ENCODE data around the gene ARL17A.
"Not testable (repeated sequence)": the region's sequence is repeated elsewhere in the genome, so short reads cannot be mapped to it uniquely, and the experiment has no call there.

The ARL17A gene

DNA sequence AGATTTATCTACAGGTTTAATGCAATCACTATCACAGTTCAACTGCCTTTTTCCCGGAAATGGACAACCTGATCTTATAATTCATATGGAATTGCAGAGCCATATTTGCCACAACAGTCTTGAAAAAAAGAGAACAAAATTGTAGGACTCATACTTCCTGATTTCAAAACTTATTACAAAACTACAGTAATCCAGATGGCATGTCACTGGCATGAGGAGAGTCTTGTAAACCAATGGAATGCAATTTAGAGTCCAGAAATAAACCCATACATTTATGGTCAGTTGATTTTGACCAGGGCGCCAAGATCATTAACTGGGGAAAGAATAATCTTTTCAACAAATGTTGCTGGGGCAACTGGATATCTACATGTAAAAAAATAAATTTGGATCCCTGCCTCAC lies 31.8 kb upstream of the ARL17A start:
- not testable (repeated sequence) for H3K23ac ChIP-seq (ENCODE audit: low read depth, low read length, poor library complexity); H3K79me1 ChIP-seq (ENCODE audit: low read depth, low read length); H3K18ac ChIP-seq (ENCODE audit: low read length); H4K8ac ChIP-seq (ENCODE audit: low read depth, low read length); H4K91ac ChIP-seq (ENCODE audit: low read depth, low read length, poor library complexity); H3K4me3 ChIP-seq (ENCODE audit: low read length in 2 of 2); H2AK5ac ChIP-seq (ENCODE audit: low read depth, low read length); H3K27me3 ChIP-seq (ENCODE audit: control insufficient read depth in 3 of 3, insufficient read depth in 3 of 3, low read depth in 1 of 3, low read length in 3 of 3); H3K4ac ChIP-seq (ENCODE audit: low read length); H2BK15ac ChIP-seq (ENCODE audit: low read length); H2BK120ac ChIP-seq (ENCODE audit: low read depth, low read length); H3K9me3 ChIP-seq (replicated peaks in 1 of 2; ENCODE audit: control insufficient read depth in 2 of 2, insufficient read depth in 1 of 2, low read depth in 1 of 2, low read length in 2 of 2); H3K36me3 ChIP-seq (replicated peaks in 1 of 2; ENCODE audit: control insufficient read depth in 2 of 2, insufficient read depth in 2 of 2, low read length in 2 of 2); H2BK5ac ChIP-seq (ENCODE audit: low read length); H3K14ac ChIP-seq (ENCODE audit: low read length); DNase-seq (ENCODE audit: low spot score); H3K9ac ChIP-seq (ENCODE audit: low read depth, low read length, poor library complexity); H3K27ac ChIP-seq (replicated peaks; ENCODE audit: low read length); H3K4me2 ChIP-seq (ENCODE audit: insufficient read depth, low read length, poor library complexity, severe bottlenecking); H2BK12ac ChIP-seq (ENCODE audit: low read length); H3K4me1 ChIP-seq (ENCODE audit: control insufficient read depth in 2 of 2, insufficient read depth in 1 of 2, low read depth in 1 of 2, low read length in 2 of 2); H2AFZ ChIP-seq (ENCODE audit: low read length)
- WGBS, 2 donors (ENCODE audit: extremely low coverage in 2 of 2, insufficient read length in 2 of 2, insufficient replicate concordance in 1 of 2), result no CpG with 5 or more reads among the region's 2 CpGs

DNA sequence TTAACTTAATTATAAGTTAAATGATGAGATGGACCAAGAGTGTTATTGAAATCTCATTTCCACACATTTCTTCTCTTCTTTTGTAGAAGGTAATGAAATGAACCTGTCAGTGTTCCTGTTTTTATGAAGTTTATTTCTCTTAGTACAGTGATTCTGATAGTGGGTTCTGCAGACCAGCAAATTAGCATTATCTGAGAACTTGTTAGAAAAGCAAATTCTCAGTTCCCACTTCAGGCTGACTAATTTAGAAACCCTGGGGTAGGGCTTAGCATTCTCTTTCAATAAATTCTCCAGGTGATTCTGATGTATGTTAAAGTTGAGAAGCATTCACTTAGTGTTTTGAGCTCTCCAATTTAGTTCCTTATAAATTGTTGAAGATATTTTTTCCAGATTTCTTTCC lies 23.6 kb upstream of the ARL17A start:
- not testable (repeated sequence) for H3K4ac ChIP-seq (ENCODE audit: low read length); DNase-seq (ENCODE audit: low spot score); H2BK12ac ChIP-seq (ENCODE audit: low read length)

GRCh38 chr17:46600767-46601166 lies 21.3 kb upstream of the ARL17A start:
- not testable (repeated sequence) for H2AK5ac ChIP-seq (ENCODE audit: low read depth, low read length); H3K27ac ChIP-seq (replicated peaks; ENCODE audit: low read length); H3K36me3 ChIP-seq (replicated peaks in 1 of 2; ENCODE audit: control insufficient read depth in 2 of 2, insufficient read depth in 2 of 2, low read length in 2 of 2); H2BK12ac ChIP-seq (ENCODE audit: low read length); H3K4me1 ChIP-seq (ENCODE audit: control insufficient read depth in 2 of 2, insufficient read depth in 1 of 2, low read depth in 1 of 2, low read length in 2 of 2); H2BK120ac ChIP-seq (ENCODE audit: low read depth, low read length); H3K14ac ChIP-seq (ENCODE audit: low read length); H3K9me3 ChIP-seq (replicated peaks in 1 of 2; ENCODE audit: control insufficient read depth in 2 of 2, insufficient read depth in 1 of 2, low read depth in 1 of 2, low read length in 2 of 2); DNase-seq (ENCODE audit: low spot score); H4K8ac ChIP-seq (ENCODE audit: low read depth, low read length); H3K4me2 ChIP-seq (ENCODE audit: insufficient read depth, low read length, poor library complexity, severe bottlenecking); H3K23ac ChIP-seq (ENCODE audit: low read depth, low read length, poor library complexity); H4K91ac ChIP-seq (ENCODE audit: low read depth, low read length, poor library complexity); H3K4ac ChIP-seq (ENCODE audit: low read length); H2AFZ ChIP-seq (ENCODE audit: low read length); H3K79me1 ChIP-seq (ENCODE audit: low read depth, low read length); H3K27me3 ChIP-seq (ENCODE audit: control insufficient read depth in 3 of 3, insufficient read depth in 3 of 3, low read depth in 1 of 3, low read length in 3 of 3); H3K18ac ChIP-seq (ENCODE audit: low read length); H3K4me3 ChIP-seq (ENCODE audit: low read length in 2 of 2); H2BK15ac ChIP-seq (ENCODE audit: low read length); H3K9ac ChIP-seq (ENCODE audit: low read depth, low read length, poor library complexity); H2BK5ac ChIP-seq (ENCODE audit: low read length)
- no CpG with 5 or more reads among the region's 3 CpGs for WGBS, 2 donors (ENCODE audit: extremely low coverage in 2 of 2, insufficient read length in 2 of 2, insufficient replicate concordance in 1 of 2)

More for the DNA sequence above, 23.6 kb upstream of the ARL17A start:
- not testable (repeated sequence) for H3K27ac ChIP-seq (replicated peaks; ENCODE audit: low read length); H3K4me2 ChIP-seq (ENCODE audit: insufficient read depth, low read length, poor library complexity, severe bottlenecking); H3K79me1 ChIP-seq (ENCODE audit: low read depth, low read length); H3K14ac ChIP-seq (ENCODE audit: low read length); H2BK5ac ChIP-seq (ENCODE audit: low read length); H2AK5ac ChIP-seq (ENCODE audit: low read depth, low read length); H3K27me3 ChIP-seq (ENCODE audit: control insufficient read depth in 3 of 3, insufficient read depth in 3 of 3, low read depth in 1 of 3, low read length in 3 of 3); H4K91ac ChIP-seq (ENCODE audit: low read depth, low read length, poor library complexity); H3K4me1 ChIP-seq (ENCODE audit: control insufficient read depth in 2 of 2, insufficient read depth in 1 of 2, low read depth in 1 of 2, low read length in 2 of 2); H2BK120ac ChIP-seq (ENCODE audit: low read depth, low read length); H3K18ac ChIP-seq (ENCODE audit: low read length); H4K8ac ChIP-seq (ENCODE audit: low read depth, low read length); H3K4me3 ChIP-seq (ENCODE audit: low read length in 2 of 2); H2AFZ ChIP-seq (ENCODE audit: low read length); H2BK15ac ChIP-seq (ENCODE audit: low read length); H3K23ac ChIP-seq (ENCODE audit: low read depth, low read length, poor library complexity); H3K36me3 ChIP-seq (replicated peaks in 1 of 2; ENCODE audit: control insufficient read depth in 2 of 2, insufficient read depth in 2 of 2, low read length in 2 of 2); H3K9me3 ChIP-seq (replicated peaks in 1 of 2; ENCODE audit: control insufficient read depth in 2 of 2, insufficient read depth in 1 of 2, low read depth in 1 of 2, low read length in 2 of 2); H3K9ac ChIP-seq (ENCODE audit: low read depth, low read length, poor library complexity)

DNA sequence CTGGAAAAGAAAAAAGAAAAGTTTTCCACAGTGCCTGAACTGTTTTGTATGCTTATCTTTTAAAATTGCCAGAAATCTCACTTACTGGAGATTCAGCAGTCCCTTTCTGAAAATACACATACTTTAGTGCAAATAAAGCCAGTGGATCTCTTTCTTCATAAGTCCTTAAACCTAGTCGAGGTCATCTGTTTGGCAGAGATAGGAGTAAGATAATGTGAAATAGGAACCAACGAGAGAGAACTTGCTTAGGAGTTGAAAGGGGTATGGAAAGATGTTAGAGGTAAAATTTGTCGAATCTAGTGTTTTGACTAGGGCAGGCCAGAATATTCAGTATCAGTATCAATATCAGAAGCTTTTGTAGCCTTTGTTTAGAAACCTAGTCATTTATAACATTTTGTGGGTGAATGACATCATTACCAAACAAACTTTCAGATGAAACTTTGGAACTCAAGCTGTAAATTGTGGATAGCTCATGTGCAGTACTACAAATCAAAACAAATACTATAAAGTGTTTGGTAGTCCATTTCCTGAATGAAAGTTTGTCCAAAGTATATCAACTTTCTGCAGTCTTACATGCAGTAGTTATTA lies 18.9 kb upstream of the ARL17A start:
- not testable (repeated sequence) for H3K9ac ChIP-seq (ENCODE audit: low read depth, low read length, poor library complexity); H3K79me1 ChIP-seq (ENCODE audit: low read depth, low read length); H3K4ac ChIP-seq (ENCODE audit: low read length); H2AK5ac ChIP-seq (ENCODE audit: low read depth, low read length); H3K4me2 ChIP-seq (ENCODE audit: insufficient read depth, low read length, poor library complexity, severe bottlenecking); H2BK5ac ChIP-seq (ENCODE audit: low read length); H2BK120ac ChIP-seq (ENCODE audit: low read depth, low read length); H2BK15ac ChIP-seq (ENCODE audit: low read length); H3K27me3 ChIP-seq (ENCODE audit: control insufficient read depth in 3 of 3, insufficient read depth in 3 of 3, low read depth in 1 of 3, low read length in 3 of 3); H4K8ac ChIP-seq (ENCODE audit: low read depth, low read length); H3K9me3 ChIP-seq (replicated peaks in 1 of 2; ENCODE audit: control insufficient read depth in 2 of 2, insufficient read depth in 1 of 2, low read depth in 1 of 2, low read length in 2 of 2); H3K23ac ChIP-seq (ENCODE audit: low read depth, low read length, poor library complexity); H3K36me3 ChIP-seq (replicated peaks in 1 of 2; ENCODE audit: control insufficient read depth in 2 of 2, insufficient read depth in 2 of 2, low read length in 2 of 2); H2AFZ ChIP-seq (ENCODE audit: low read length); H3K27ac ChIP-seq (replicated peaks; ENCODE audit: low read length); H4K91ac ChIP-seq (ENCODE audit: low read depth, low read length, poor library complexity); H3K4me3 ChIP-seq (ENCODE audit: low read length in 2 of 2); H3K18ac ChIP-seq (ENCODE audit: low read length); H3K4me1 ChIP-seq (ENCODE audit: control insufficient read depth in 2 of 2, insufficient read depth in 1 of 2, low read depth in 1 of 2, low read length in 2 of 2); H3K14ac ChIP-seq (ENCODE audit: low read length); DNase-seq (ENCODE audit: low spot score); H2BK12ac ChIP-seq (ENCODE audit: low read length)
- WGBS, 2 donors (ENCODE audit: extremely low coverage in 2 of 2, insufficient read length in 2 of 2, insufficient replicate concordance in 1 of 2), result no CpG with 5 or more reads among the region's 3 CpGs
